Measurements from ENCODE around the gene HCN4.

DNA sequence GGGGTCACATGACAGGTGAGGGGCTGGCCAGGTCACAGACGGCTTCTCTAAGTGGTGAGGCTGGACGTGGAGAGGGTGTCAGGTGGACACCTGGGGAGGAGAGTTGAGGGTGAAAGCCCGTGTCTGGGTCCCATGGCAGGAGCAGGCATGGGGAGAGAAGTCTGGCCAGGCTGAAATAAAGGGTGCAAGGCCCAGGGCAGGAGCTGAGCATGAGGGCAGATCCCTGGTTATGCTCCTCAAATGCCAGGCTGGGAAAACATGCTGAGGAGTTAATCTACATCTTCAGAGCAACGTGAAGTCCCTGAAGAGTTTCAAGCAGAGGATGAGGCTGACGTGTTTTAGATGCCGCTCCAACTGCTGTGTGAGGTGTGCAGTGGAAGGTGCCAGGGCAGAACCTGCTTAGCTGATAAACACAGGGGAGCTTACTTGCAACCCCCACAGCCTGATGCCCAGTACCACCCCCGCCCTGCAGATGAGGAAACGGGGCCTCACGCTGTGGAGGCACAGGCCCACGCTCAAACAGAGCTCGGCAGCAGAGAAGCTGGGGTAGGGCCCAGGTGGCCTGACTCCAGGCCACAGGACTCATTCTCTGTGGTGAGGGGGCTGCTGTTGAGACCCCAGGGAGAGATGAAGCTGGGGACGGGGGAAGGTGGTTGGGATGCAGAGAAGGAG lies 40.5 kb downstream of the HCN4 start:
- TF ChIP-seq EZH2 (IDR thresholded peaks at IDR 0.05; ENCODE audit: borderline replicate concordance, low read depth, low read length, severe bottlenecking) (no peak), JUN (IDR thresholded peaks at IDR 0.05; ENCODE audit: borderline replicate concordance, insufficient read depth, insufficient read length, low read depth) (no peak), POLR2AphosphoS5 (IDR thresholded peaks at IDR 0.05; ENCODE audit: insufficient read depth, low read depth, low read length) (no peak), FOS (IDR thresholded peaks at IDR 0.05; ENCODE audit: borderline replicate concordance, insufficient read depth, low read length) (no peak), POLR2A (IDR thresholded peaks at IDR 0.05; ENCODE audit: low read depth, low read length) (no peak)
- TF ChIP-seq, protein P1, sequence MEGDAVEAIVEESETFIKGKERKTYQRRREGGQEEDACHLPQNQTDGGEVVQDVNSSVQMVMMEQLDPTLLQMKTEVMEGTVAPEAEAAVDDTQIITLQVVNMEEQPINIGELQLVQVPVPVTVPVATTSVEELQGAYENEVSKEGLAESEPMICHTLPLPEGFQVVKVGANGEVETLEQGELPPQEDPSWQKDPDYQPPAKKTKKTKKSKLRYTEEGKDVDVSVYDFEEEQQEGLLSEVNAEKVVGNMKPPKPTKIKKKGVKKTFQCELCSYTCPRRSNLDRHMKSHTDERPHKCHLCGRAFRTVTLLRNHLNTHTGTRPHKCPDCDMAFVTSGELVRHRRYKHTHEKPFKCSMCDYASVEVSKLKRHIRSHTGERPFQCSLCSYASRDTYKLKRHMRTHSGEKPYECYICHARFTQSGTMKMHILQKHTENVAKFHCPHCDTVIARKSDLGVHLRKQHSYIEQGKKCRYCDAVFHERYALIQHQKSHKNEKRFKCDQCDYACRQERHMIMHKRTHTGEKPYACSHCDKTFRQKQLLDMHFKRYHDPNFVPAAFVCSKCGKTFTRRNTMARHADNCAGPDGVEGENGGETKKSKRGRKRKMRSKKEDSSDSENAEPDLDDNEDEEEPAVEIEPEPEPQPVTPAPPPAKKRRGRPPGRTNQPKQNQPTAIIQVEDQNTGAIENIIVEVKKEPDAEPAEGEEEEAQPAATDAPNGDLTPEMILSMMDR (IDR thresholded peaks at IDR 0.05; ENCODE audit: extremely low read depth in 1 of 2, insufficient read depth in 1 of 2, low read depth in 1 of 2, low read length in 2 of 2) = no peak
- TF ChIP-seq, protein P2, sequence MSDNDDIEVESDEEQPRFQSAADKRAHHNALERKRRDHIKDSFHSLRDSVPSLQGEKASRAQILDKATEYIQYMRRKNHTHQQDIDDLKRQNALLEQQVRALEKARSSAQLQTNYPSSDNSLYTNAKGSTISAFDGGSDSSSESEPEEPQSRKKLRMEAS (IDR thresholded peaks at IDR 0.05; ENCODE audit: insufficient read depth, insufficient read length) = no peak

Measured in endothelial cell of umbilical vein (primary cell).